ENCODE measurements around the gene ERICH3. TPM values are rescaled to one million over a fixed set of nuclear protein-coding genes. Genes with fewer than 3 reads are reported as not detected.

ERICH3 gene
- total and polyA plus RNA-seq, 10 of the 15 experiments (the other 5 are each of a cell fraction or from before 2014, with no cell fraction given), result 0.03 to 0.09 (median 0.08) TPM; not detected in 7

- in situ Hi-C loops (cut with MboI) (no loop called here), intact Hi-C loops (cut with micrococcal nuclease; ENCODE audit: unreplicated experiment) (no loop called here)
- ChIA-PET RAD21 (ENCODE audit: unreplicated experiment) (interaction anchor here (1.5 kb wide), 1 partner anchor 14 kb away, joined by 3 read pairs; no protein-coding TSS in a partner anchor), CTCF (no interaction called here), SMC1A (ENCODE audit: uncharacterized antibody, unreplicated experiment) (no interaction called here), POLR2A (no interaction called here)
- 70% methylated on average over 6 of the region's 6 CpGs for WGBS (ENCODE audit: insufficient coverage, insufficient replicate concordance, low lambda C conversion rate, missing lambda C conversion rate)
- no peak overlapping the region for H3K27ac ChIP-seq (ENCODE audit: control insufficient read depth, insufficient read depth)
- no peak overlapping the region for H3K4me2 ChIP-seq (ENCODE audit: control insufficient read depth, insufficient read depth)
- H4K20me1 ChIP-seq (ENCODE audit: control insufficient read depth, insufficient read depth), result no peaks in the 10 kb centered on the region
- ATAC-seq, result no peak
- BruUV-seq (replicated peaks), result no TSS peak
- no peaks in the 10 kb centered on the region for H3K27me3 ChIP-seq (replicated peaks in 1 of 2; ENCODE audit: control insufficient read depth in 2 of 2, insufficient read depth in 2 of 2, low read length in 1 of 2)
- no peaks in the 10 kb centered on the region for H3K36me3 ChIP-seq (ENCODE audit: control insufficient read depth in 2 of 2, insufficient read depth in 2 of 2, low read length in 1 of 2)
- H2AFZ ChIP-seq (ENCODE audit: control insufficient read depth, low read depth, low read length), result no peak overlapping the region
- no peak for FAIRE-seq
- no peak for DNase-seq (ENCODE audit: low read depth, low spot score)
- H3K9ac ChIP-seq (ENCODE audit: control insufficient read depth, insufficient read depth, low read length), result no peak overlapping the region
- no peaks in the 10 kb centered on the region for H3K79me2 ChIP-seq (ENCODE audit: control insufficient read depth, insufficient read depth, low read length)
- H3K4me1 ChIP-seq (ENCODE audit: control insufficient read depth, insufficient read depth, low read length), result no peaks in the 10 kb centered on the region
- H3K4me3 ChIP-seq, result no peak overlapping the region
- no peaks in the 10 kb centered on the region for H3K9me3 ChIP-seq (replicated peaks; ENCODE audit: control insufficient read depth, insufficient read depth, low read length)
- TF ChIP-seq NR2F1 (conservative IDR thresholded peaks at IDR 0.05), result no peak
- no peak for TF ChIP-seq MYC (IDR thresholded peaks at IDR 0.05; ENCODE audit: insufficient read depth, insufficient read length, insufficient replicate concordance, low read length, severe bottlenecking)
- TF ChIP-seq, protein P1, sequence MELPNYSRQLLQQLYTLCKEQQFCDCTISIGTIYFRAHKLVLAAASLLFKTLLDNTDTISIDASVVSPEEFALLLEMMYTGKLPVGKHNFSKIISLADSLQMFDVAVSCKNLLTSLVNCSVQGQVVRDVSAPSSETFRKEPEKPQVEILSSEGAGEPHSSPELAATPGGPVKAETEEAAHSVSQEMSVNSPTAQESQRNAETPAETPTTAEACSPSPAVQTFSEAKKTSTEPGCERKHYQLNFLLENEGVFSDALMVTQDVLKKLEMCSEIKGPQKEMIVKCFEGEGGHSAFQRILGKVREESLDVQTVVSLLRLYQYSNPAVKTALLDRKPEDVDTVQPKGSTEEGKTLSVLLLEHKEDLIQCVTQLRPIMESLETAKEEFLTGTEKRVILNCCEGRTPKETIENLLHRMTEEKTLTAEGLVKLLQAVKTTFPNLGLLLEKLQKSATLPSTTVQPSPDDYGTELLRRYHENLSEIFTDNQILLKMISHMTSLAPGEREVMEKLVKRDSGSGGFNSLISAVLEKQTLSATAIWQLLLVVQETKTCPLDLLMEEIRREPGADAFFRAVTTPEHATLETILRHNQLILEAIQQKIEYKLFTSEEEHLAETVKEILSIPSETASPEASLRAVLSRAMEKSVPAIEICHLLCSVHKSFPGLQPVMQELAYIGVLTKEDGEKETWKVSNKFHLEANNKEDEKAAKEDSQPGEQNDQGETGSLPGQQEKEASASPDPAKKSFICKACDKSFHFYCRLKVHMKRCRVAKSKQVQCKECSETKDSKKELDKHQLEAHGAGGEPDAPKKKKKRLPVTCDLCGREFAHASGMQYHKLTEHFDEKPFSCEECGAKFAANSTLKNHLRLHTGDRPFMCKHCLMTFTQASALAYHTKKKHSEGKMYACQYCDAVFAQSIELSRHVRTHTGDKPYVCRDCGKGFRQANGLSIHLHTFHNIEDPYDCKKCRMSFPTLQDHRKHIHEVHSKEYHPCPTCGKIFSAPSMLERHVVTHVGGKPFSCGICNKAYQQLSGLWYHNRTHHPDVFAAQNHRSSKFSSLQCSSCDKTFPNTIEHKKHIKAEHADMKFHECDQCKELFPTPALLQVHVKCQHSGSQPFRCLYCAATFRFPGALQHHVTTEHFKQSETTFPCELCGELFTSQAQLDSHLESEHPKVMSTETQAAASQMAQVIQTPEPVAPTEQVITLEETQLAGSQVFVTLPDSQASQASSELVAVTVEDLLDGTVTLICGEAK (IDR thresholded peaks at IDR 0.05; ENCODE audit: borderline replicate concordance), result no peak
- TF ChIP-seq, protein P2, sequence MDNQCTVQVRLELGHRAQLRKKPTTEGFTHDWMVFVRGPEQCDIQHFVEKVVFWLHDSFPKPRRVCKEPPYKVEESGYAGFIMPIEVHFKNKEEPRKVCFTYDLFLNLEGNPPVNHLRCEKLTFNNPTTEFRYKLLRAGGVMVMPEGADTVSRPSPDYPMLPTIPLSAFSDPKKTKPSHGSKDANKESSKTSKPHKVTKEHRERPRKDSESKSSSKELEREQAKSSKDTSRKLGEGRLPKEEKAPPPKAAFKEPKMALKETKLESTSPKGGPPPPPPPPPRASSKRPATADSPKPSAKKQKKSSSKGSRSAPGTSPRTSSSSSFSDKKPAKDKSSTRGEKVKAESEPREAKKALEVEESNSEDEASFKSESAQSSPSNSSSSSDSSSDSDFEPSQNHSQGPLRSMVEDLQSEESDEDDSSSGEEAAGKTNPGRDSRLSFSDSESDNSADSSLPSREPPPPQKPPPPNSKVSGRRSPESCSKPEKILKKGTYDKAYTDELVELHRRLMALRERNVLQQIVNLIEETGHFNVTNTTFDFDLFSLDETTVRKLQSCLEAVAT (IDR thresholded peaks at IDR 0.05), result no peak
- no peak for TF ChIP-seq ZNF384 (IDR thresholded peaks at IDR 0.05; ENCODE audit: borderline replicate concordance, low read depth, low read length)
- no peak for TF ChIP-seq ASH2L (IDR thresholded peaks at IDR 0.05; ENCODE audit: borderline replicate concordance, low read depth)
- no peak for TF ChIP-seq ZSCAN29 (IDR thresholded peaks at IDR 0.05)
- no peak for TF ChIP-seq BCL11A (IDR thresholded peaks at IDR 0.05; ENCODE audit: low read depth, low read length)
- TF ChIP-seq BRCA1 (IDR thresholded peaks at IDR 0.05; ENCODE audit: low read depth, low read length), result no peak
- TF ChIP-seq SUZ12 (IDR thresholded peaks at IDR 0.05; ENCODE audit: unreplicated experiment), result no peak
- no peak for TF ChIP-seq SREBF2 (IDR thresholded peaks at IDR 0.05; ENCODE audit: low read length)
- TF ChIP-seq HDAC6 (IDR thresholded peaks at IDR 0.05; ENCODE audit: unreplicated experiment), result no peak
- no peak for TF ChIP-seq SIN3A (IDR thresholded peaks at IDR 0.05; ENCODE audit: low read depth, low read length)
Observed at GRCh38 chr1:74593887-74594866, 79.4 kb downstream of the ERICH3 start.
